SW480 (cell line): ENCODE data around the gene OPTN.

ENCODE experiments used
- DNase-seq: peaks from one replicate; pipeline ENCODE4 v3.0.0-alpha.2; 2016; ENCODE audit warnings: low spot score

Gene OPTN

DNA sequence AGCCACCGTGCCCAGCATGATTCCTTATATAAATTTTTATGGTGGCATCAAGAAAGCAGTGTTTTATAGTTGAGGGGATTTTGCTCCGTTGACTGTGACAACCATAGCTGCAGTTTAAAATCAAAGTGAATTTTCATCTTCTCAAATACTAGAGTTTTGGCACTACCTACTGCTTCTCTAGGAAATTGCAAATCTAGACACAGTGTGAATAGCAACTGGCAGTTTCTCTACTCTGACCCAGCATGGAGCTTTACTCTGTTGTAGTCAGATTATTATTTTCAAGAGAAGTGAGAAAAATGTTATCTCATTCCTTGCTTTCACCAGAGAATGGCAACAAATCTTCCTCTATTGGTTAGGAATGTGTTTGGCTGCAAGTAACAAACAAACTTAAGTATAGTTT is 84.3 kb downstream of the OPTN start:
- DNase-seq, result no peak

DNA sequence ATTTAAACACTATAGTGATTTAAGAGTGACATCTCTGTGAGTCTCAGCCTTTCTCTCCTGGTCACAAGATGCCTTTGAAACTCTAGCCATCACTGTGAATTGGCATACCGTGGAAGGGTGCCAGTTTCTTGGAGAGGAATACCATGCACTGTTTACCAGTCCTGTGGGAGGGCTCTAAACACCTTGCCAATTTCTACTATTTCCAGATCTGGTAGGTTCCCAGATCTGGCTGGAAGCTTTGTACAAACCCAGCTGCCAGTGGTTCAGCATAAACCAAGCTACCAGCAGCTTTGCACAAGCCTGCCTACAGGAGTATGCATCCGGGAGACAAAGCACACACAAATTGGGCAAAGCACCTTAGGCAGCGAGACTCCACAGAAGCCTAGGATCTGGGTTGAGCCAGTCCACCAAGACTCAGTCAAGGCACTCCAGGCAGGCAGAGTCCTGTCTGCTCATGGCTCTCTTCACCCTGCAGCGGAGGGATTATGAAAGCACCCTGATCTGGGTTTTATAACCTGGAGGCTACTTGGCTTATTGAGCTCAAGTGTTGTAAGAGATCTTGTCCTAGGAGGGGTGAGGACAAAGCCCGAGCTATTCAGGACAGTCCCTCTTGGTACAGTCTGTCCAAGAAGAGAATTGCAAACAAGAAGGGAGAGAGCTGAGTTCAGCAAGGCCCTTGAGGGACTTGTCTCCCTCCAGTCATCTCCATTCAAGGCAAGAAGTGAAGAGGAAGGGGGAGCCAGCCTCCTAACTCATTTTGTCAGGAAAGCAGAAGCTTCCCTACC is 85.0 kb downstream of the OPTN start:
- DNase-seq, result no peak

- no peak for DNase-seq
Measured at GRCh38 chr10:13187135-13187534, 87.2 kb downstream of the OPTN start.
